DOHH2 (cell line): Measurements from ENCODE around the gene RASGEF1C.

Experiments
- EZH2phosphoT487 ChIP-seq: fragments of 200-600 bp; sonication (generic); IDR thresholded peaks from 2 replicates; pipeline ENCODE4 v1.6.1; 2017; ENCODE audit warnings: borderline replicate concordance, mild to moderate bottlenecking, antibody characterized with exemption, low read length, moderate library complexity, mixed read lengths
- TF ChIP-seq, protein P1 (sequence below): fragments of 200-600 bp; sonication (generic); IDR thresholded peaks from one replicate; pipeline ENCODE4 v1.5.1; 2014; ENCODE audit warnings: antibody characterized with exemption, mild to moderate bottlenecking, low read depth, low read length; ENCODE audit not compliant: poor library complexity, severe bottlenecking

DNA sequence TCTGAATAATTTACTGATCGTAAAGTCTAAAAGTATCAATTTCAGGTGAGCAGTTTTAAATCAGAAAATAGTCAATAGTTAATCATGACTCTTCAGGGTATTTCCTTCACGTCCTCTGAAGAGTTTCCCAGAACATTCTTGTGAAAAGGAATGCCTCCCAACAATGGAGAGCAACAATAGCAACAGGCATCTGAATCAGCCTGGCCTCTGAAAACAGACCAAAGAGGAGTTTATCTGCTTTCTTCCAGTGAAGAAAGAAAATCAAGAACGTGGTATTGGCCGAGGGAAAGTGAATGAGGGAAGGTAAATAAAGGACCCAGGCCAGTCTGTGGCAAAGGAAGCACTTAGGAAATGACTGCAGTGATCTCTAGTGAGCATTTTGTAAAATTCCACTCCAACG, 26.1 kb upstream of the RASGEF1C start:
- TF ChIP-seq, protein P1, sequence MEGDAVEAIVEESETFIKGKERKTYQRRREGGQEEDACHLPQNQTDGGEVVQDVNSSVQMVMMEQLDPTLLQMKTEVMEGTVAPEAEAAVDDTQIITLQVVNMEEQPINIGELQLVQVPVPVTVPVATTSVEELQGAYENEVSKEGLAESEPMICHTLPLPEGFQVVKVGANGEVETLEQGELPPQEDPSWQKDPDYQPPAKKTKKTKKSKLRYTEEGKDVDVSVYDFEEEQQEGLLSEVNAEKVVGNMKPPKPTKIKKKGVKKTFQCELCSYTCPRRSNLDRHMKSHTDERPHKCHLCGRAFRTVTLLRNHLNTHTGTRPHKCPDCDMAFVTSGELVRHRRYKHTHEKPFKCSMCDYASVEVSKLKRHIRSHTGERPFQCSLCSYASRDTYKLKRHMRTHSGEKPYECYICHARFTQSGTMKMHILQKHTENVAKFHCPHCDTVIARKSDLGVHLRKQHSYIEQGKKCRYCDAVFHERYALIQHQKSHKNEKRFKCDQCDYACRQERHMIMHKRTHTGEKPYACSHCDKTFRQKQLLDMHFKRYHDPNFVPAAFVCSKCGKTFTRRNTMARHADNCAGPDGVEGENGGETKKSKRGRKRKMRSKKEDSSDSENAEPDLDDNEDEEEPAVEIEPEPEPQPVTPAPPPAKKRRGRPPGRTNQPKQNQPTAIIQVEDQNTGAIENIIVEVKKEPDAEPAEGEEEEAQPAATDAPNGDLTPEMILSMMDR, result no peak
- no peak for TF ChIP-seq EZH2phosphoT487
